HG02938 (cell line): ENCODE data around the gene AOPEP.

Experiments
- ATAC-seq: cut with Tn5 transposase; IDR thresholded peaks from one replicate; pipeline ENCODE4 v1.9.1; 2021; ENCODE audit warnings: mild to moderate bottlenecking, moderate library complexity; ENCODE audit not compliant: unreplicated experiment

The AOPEP gene, protein sequence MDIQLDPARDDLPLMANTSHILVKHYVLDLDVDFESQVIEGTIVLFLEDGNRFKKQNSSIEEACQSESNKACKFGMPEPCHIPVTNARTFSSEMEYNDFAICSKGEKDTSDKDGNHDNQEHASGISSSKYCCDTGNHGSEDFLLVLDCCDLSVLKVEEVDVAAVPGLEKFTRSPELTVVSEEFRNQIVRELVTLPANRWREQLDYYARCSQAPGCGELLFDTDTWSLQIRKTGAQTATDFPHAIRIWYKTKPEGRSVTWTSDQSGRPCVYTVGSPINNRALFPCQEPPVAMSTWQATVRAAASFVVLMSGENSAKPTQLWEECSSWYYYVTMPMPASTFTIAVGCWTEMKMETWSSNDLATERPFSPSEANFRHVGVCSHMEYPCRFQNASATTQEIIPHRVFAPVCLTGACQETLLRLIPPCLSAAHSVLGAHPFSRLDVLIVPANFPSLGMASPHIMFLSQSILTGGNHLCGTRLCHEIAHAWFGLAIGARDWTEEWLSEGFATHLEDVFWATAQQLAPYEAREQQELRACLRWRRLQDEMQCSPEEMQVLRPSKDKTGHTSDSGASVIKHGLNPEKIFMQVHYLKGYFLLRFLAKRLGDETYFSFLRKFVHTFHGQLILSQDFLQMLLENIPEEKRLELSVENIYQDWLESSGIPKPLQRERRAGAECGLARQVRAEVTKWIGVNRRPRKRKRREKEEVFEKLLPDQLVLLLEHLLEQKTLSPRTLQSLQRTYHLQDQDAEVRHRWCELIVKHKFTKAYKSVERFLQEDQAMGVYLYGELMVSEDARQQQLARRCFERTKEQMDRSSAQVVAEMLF

DNA sequence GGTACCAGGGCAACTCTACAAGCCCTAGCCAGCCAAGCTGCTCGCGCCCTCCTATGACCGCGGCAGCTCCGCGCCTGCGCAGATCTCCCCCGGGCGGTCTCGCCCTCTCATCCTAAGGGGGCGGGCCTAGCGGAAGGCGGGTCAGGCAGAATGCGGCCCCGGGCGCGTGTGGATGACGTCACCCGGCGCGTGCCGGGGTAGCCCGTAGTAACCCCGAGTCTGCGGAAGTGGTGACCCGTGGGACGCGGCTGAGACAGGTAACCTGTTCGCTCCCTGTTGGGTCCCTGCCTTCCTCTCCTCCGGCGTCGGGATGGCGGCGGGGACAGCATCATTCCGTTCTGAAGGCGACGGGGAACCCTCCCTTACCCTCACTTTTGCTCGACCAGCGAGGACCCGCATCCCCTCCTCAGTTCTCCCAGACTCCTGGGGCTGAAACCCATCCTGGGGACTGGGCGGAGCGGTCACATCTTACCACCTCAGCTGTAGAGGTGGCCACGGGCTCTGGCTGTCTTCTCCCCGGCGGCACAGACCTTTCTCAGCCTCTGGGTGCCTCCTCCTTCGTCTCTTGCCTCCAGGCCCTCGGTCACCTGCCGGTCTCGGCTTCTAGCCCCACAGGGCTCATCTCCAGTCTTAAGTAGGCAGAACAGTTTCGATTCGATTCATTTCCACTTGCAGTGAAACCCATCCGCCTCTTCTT, at the start of gene AOPEP:
TSS of gene AOPEP (plus strand) at position 205 of the 697 bp plus-strand sequence. CDS start 33,085 bp downstream, outside the sequence.
- peak; percentile 94 for ATAC-seq

DNA sequence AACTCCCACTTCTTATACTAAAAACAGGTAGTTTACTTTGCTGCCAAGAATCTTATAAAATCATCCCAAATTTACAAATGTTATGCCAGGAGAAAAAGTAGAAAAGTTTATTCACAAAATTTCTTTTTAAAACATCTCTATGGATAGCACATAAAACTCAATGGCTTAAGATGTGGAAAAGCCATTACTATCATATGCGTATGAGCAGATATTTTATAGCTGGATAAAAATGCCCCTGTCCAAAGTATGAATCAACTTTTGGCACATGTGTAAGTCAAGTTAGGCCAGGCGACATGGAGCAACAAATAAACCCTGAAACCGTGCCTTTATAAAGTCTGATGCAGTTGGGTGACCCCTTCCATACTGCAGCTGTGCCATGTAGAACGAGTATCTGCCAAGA, 48.6 kb upstream of the AOPEP start:
- ATAC-seq: no peak

DNA sequence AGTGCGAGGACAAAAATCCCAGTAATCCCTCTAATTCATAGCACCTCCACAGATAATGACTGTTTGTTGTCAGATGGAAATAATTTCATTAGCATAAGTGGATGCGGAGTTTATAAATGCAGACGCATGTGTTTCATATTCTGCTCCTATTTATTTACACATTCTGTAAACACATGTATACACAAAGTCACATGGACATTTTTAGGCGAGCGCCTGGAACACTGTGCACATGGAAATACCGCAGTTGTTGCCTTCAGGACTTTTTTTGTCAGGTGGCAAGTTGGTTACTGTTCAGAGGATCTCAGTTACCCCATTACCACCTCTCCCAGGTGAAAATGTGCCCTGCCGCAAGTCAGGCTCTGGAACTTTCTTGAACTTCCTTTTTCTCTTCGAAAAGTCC, 46.9 kb upstream of the AOPEP start:
- no peak for ATAC-seq

DNA sequence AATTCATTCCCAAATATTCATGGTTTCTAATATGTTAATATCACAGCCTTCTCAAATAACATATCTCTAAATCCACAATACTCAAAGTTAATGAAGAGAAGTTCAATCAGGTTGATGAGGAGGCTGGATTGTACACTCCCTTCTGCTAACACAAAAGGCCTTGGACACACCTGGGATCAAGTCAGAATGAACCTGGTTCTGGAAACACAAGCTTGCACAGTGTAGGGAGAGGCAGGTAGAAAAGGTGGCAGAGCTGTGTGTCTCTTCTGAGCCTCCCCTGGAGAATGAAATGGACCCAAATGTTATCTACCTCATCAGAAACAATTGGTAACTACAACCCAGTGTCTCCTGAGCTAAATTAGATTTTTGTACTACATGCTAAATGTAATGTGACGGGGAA, 46.5 kb upstream of the AOPEP start:
- no peak for ATAC-seq

DNA sequence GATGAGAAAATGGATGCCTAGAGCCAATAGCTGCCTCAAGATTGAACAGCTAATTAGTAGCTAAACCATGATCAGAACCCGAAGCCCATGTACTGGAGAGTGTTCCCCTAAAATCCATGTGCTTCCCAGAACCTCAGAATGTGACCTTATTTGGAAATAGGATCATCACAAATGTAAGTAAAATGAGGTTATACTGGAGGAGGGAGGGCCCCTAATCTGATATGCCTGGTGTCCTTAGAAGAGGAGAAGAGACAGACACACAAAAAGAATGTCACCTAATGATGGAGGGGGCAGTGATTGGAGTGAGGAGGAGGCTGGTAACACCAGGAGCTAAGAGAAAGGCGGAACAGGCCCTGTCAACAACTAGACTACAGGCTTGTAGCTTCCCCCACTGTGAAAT, 45.9 kb upstream of the AOPEP start:
- ATAC-seq: no peak

DNA sequence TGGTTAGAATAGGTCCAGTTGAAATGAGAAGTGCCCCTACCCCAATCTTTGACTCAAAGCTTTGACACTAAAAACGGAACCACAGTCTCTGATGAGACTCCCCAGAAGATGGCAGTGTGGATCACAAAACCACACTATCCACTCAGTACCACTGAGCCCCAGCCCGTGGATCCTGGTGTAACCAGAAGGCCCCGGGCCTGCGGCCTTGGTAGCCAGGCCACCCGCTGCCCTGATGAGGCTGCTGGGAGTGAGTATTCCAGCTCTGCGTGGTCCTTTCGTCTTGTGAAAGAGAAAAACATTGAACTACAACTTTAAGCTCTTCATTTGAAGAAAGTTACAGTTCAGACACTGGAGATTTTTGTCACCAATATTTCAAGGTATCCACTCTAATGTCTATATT, 45.0 kb upstream of the AOPEP start:
- no peak for ATAC-seq

DNA sequence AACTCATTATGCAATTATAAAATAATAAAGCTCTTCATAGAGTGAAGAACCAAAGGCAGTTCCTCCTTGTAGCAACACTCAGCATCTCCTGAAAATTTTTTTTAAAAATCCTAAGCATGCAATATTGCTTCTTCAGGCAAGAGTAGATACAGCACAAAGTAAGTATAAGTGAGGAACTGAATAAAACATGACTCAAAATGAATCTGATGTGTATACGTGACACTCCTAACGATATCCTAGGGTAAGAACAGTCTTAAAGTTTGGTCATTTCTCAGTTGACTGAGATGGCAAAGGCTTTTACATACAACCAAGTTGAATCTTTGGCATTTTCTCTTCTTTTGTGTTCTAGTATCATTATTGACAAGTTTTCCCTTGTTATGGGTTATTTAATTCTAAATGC, 41.1 kb upstream of the AOPEP start:
- no peak for ATAC-seq

DNA sequence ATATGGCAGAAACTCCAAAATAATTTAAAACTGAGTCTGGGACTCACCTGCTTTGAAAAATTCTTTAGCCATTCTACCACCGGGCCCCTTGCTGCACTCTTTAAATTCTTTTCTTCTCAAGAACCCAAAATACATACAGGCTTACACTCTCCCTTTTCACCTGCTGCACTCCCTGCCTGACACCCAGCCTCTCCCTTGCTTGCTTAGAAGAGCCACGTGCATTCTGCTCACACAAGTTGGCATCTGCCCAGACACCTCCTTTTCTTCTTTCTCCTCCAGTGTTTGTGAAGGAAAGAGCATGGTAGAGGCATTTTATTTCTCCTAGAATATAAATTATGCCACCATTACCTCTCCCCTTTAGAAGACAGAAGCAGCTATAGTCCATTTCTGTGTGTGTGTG, 39.0 kb upstream of the AOPEP start:
- ATAC-seq: no peak

DNA sequence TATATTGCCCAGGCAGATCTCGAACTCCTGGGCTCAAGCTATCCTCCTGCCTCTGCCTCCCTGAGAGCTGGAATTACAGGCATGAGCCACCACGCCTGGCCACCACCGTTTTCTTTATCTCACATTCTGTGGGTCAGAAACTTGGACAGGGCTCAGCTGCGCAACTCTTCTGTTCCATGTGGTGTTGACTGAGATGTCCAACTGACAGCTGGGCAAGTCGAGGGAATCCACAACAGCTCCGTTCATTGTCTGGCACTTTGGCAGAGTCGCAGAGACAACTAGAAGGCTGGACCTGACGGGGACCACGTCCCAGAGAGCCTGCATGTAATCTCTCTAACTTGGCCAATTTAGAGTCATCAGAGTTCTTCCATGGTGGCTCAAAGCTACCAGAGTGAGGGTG, 36.2 kb upstream of the AOPEP start:
- ATAC-seq: no peak

DNA sequence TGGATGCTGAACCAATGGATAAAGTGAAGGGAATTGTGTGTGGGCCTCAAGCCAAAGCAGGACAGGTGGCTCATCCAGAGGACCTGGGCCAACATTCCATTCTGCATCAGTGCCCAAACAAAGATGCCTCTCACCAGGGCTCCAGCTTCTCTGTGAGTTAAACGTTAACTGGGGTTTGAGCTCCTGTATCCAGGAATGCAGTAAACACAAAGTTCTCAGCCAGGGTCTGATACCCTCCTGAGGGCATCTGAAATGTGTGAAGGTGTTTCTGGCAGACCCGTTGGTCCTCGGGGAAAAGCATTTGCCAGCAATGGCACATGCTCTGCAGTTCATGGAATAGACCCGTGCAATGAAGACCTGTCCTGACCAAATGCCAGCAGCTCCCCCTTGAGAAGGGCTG, 33.9 kb upstream of the AOPEP start:
- ATAC-seq: no peak

DNA sequence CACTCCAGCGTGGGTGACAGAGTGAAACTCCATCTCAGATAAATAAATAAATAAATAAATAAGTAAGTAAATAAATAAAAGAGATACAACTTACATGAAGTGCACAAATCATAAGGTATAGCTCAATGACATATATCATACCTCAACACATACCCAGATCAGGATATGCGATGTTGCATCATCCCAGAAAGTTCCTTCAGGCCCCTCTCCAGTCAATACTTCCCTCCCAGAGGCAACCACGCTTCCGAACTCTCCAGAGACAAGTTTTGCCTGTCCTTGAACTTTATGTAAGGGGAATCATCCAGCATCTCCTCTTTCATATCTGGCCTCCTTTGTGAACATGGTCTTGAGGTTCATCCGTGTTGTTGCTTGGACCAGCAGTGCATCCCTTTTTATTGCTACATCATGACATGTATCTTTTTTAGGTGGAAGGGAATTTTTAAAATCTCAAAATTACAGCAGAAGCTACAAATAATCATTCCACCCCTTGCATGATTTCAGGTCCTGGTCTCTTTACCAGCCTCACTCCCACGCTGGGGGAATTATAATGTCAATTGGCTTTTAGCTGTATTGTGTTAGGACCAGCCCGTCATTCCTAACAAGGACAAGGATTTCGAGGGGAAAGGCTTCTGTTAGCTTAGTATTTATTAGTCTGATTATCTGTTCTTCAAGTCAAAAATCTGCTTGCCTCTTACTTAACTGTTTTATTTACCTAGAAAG, 32.9 kb upstream of the AOPEP start:
- ATAC-seq: no peak

DNA sequence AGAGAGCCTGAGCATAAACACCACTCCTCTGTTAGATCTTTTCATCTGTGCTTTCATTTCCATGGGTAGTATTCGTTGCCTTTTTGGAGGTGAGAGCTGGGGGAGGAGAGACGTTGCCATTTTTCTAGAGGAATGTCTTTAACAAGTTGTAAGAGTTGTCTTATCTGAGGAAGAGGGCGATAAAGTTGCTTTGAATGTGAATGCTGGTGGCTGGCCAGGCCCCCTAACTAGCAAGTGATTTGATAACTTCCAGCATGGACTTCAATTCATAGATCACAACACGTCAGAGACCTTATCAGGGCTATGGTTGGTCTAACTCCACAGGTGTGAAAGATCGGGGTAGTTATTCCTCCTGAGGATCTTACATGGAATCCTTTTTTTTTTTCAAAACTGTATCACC, 30.0 kb upstream of the AOPEP start:
- ATAC-seq: no peak

DNA sequence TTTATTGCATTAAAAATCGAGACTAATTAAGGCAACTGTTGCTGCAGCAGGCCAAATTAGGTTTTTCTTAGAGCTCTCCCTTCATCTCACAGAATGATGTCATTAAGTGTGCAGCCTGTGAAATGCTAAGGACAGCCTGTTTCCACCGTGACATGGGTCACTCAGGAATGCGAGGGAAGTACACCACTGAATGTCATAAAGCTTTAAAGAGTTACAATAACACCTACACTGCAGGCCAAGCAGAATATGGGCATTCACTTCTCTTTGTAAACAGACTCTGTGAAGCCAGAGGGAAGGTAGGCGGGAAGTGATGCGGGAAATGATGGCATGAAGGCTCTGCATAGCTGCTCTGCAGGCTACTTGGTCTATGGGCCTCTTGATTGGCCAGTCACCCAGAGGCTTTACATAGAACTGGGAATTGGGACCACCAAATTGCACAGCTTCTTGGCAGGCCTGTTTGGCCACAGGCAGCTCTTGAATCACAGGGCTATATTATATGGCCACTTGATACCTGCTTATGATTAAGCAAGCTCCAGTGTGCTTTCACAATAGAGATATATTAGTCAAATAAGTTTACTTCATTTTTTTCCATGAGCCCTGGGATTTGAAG, 28.4 kb upstream of the AOPEP start:
- no peak for ATAC-seq

DNA sequence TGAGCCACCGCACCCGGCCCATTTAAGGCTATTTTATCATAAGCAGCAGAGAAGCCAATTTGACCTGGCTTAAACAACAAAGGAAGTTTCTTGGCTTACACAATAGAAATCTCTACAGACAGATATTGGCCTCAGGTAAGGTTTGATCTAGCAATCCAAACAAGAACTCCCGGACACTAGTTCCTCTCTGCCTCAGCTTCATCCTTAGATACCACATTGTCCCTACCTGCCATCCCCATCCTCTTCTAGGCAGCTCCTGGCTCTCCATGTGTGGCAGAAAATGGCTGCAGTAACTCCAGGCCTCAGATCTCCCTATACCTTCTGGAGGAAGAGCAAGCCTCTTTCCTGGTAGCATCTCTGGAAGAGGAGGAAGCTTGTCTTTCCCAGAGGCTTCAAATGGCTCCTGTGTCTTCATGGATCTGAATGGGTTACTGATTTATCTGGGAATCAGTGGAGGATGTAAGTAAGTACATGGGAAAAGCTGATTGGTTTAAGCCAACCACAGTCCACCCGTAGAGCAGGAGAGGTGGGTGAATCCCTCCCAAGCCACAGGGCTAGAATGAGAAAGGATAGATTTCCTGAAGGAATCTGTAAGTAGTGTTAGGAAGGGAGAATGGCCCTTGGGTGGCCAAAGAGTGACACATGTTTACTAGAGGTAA, 26.7 kb upstream of the AOPEP start:
- no peak for ATAC-seq

DNA sequence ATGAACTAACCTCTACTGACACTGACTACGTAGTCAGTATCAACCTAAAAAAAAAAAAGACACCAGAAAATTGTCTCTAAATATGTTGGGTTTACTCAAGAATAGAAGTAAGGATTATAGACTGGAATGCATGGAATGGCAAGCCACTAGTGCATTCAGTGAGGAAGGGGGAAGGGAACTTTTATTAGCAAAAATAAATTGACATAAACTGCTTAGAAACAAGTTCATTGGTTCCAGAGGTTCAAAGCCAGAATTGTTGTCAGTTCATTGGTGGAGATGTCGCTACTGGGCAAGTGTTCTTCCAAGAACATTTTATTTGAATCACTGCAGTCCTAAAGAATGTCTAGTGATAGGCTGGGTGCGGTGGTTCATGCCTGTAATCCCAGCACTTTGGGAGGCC, 26.1 kb upstream of the AOPEP start:
- no peak for ATAC-seq

DNA sequence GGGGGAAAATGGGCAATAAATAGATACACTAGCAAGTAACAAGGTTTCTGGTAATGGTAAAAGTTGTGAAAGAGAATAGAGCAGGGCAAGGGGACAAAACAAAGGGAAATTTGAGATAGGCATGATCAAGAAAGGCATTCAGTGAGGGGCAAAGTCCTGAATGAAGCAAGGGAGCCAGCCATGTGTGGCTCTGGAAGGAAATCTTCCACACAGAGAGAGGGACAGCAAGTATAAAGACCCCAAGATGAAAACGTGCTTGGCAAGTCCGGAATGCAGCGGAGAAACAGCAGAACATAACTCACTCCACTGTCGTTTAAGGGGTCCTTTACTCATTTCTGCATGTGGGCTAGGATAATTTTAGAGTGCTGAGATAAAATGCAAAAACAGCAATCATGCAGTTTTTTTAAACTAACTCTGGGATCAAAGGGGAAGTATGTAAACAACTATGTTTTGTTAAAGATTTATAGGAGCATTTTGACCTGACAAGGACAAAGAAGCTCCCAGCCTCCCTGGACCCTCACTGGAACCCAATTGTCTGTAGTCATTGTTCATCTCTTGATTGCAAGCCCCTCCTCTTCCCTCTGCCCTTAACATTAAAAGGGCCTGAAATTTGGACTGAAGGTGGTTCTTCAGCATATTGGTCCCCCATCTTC, 22.9 kb upstream of the AOPEP start:
- no peak for ATAC-seq

DNA sequence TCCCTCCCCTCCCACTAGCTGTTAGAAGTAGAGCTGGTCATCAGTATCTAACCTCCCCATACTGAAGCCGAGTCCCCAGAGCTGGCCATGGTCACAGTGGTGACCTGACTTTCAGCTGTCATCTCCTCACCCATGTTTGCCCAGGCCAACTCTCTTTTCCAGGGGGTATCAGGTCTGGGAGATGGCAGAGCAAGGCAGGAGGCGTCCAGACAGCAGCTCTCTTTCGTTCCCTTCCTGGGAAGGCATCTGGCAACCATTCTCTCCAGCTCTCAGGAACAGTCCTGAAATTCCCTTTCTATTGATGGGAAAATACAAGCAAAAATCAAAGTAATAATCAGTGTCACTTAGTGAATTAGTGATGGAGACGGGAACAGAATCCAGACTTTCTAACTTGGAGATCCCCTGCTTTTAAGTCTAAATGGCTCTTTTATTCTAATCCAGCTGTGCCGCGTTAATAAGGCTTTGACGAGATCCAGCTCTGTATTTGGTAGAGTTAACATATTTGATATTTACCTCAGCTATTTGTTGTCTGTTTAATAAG, 21.3 kb upstream of the AOPEP start:
- ATAC-seq: no peak

DNA sequence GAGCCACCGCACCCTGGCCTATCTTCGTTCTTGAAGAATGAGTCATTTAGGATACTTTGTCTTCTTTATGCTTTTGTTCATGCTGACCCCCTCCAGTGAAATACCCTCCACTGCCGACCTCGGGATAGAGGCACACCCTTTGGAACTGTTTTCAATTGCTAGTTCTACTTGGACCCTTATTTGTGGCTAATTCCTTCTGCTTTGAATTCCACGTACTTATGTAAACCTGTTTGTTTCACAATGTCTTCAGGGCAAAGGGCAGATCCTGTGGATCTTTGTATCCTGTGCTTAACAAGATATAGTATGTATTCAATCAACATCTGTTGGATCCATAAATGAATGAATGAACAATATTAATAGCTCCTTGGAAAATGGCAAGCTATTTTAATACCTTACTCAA, 19.6 kb upstream of the AOPEP start:
- ATAC-seq: no peak
